HCT116 (cell line): Measurements from ENCODE around the gene HPD.

Source experiments
- FOSL1 ChIP-seq: IDR thresholded peaks from 2 replicates; pipeline ENCODE4 v1.6.1; 2012; ENCODE audit warnings: low read depth
- POLR2AphosphoS5 ChIP-seq: IDR thresholded peaks from 2 replicates; pipeline ENCODE4 v1.6.1; 2011; ENCODE audit warnings: mild to moderate bottlenecking, low read depth, low read length, moderate library complexity
- TF ChIP-seq, protein P1 (sequence below): IDR thresholded peaks from 2 replicates; pipeline ENCODE4 v1.6.1; 2012

- TF ChIP-seq POLR2AphosphoS5 (no peak), FOSL1 (no peak)
- TF ChIP-seq, protein P1, sequence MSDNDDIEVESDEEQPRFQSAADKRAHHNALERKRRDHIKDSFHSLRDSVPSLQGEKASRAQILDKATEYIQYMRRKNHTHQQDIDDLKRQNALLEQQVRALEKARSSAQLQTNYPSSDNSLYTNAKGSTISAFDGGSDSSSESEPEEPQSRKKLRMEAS: no peak
Observed at GRCh38 chr12:121816925-121817647, 41.6 kb downstream of the HPD start.
